Liver (tissue), 9 donors: ENCODE measurements around the gene PIEZO2. TPM values are rescaled to one million over a fixed set of nuclear protein-coding genes. Genes with fewer than 3 reads are reported as not detected.

Experiments used
- DNase-seq: peaks from one replicate; pipeline ENCODE4 v3.0.0-alpha.2; 2017; ENCODE audit warnings: low spot score
- H3K27ac ChIP-seq, 2 donors: one replicate each; pipeline ENCODE4 v1.7.0; 2013; ENCODE audit warnings: inconsistent platforms in 2 of 2, low read length in 2 of 2, control low read depth in 1 of 2, low read depth in 1 of 2, mild to moderate bottlenecking in 1 of 2
- H3K27me3 ChIP-seq, 4 donors: one replicate each; pipeline versions ENCODE4 v1.6.1 to v1.7.0; 2013; ENCODE audit warnings: low read length in 3 of 4, inconsistent platforms in 1 of 4, mild to moderate bottlenecking in 1 of 4, moderate library complexity in 1 of 4; ENCODE audit not compliant: control insufficient read depth in 4 of 4, insufficient read depth in 4 of 4
- H3K36me3 ChIP-seq, 4 donors: one replicate each; pipeline versions ENCODE4 v1.6.1 to v1.7.0; 2013; ENCODE audit warnings: low read length in 3 of 4, mild to moderate bottlenecking in 3 of 4, low read depth in 1 of 4, moderate library complexity in 1 of 4; ENCODE audit not compliant: control insufficient read depth in 4 of 4, insufficient read depth in 3 of 4
- H3K4me1 ChIP-seq, 4 donors: one replicate each; pipeline versions ENCODE4 v1.6.1 to v1.7.0; 2013; ENCODE audit warnings: low read length in 3 of 4, mild to moderate bottlenecking in 3 of 4, moderate library complexity in 1 of 4; ENCODE audit not compliant: control insufficient read depth in 4 of 4, insufficient read depth in 4 of 4
- H3K4me3 ChIP-seq, 3 donors: one replicate each; pipeline versions ENCODE4 v1.6.1 to v1.7.0; 2013; ENCODE audit warnings: low read length in 3 of 3, control low read depth in 1 of 3, low read depth in 1 of 3, mild to moderate bottlenecking in 1 of 3
- H3K9ac ChIP-seq, 2 donors: one replicate each; pipeline ENCODE4 v1.7.0; 2013; ENCODE audit warnings: low read length in 2 of 2, mild to moderate bottlenecking in 2 of 2, moderate library complexity in 2 of 2, control low read depth in 1 of 2, low read depth in 1 of 2
- H3K9me3 ChIP-seq, 4 donors: one replicate each; pipeline versions ENCODE4 v1.6.1 to v1.7.0; 2013; ENCODE audit warnings: low read length in 3 of 4; ENCODE audit not compliant: control insufficient read depth in 4 of 4
- EGR1 ChIP-seq, 2 donors: IDR thresholded peaks; 2 replicates each; pipeline ENCODE4 v1.6.1; 2016 to 2018; ENCODE audit warnings: antibody characterized with exemption in 2 of 2, low read depth in 2 of 2
- HNF4A ChIP-seq, 2 donors: conservative IDR thresholded peaks; 2 replicates each; pipeline ENCODE4 v1.6.1; 2016; ENCODE audit warnings: antibody characterized with exemption in 2 of 2, mild to moderate bottlenecking in 2 of 2
- HNF4G ChIP-seq: IDR thresholded peaks from 2 replicates; pipeline ENCODE4 v1.6.1; 2016; ENCODE audit warnings: antibody characterized with exemption
- NR2F2 ChIP-seq: IDR thresholded peaks from 2 replicates; pipeline ENCODE4 v1.6.1; 2016; ENCODE audit warnings: antibody characterized with exemption
- RAD21 ChIP-seq, 2 donors: IDR thresholded peaks; 2 replicates each; pipeline ENCODE4 v1.6.1; 2016; ENCODE audit warnings: antibody characterized with exemption in 2 of 2, mild to moderate bottlenecking in 2 of 2
- RXRA ChIP-seq, 2 donors: IDR thresholded peaks; 2 replicates each; pipeline ENCODE4 v1.6.1; 2017 to 2018; ENCODE audit warnings: antibody characterized with exemption in 2 of 2, mild to moderate bottlenecking in 1 of 2
- SP1 ChIP-seq: IDR thresholded peaks from 2 replicates; pipeline ENCODE4 v1.6.1; 2018; ENCODE audit warnings: antibody characterized with exemption, mild to moderate bottlenecking
- TAF1 ChIP-seq: conservative IDR thresholded peaks from 2 replicates; pipeline ENCODE4 v1.6.1; 2016; ENCODE audit warnings: antibody characterized with exemption, mild to moderate bottlenecking
- YY1 ChIP-seq: IDR thresholded peaks from 2 replicates; pipeline ENCODE4 v1.6.1; 2016; ENCODE audit warnings: antibody characterized with exemption, mild to moderate bottlenecking
- WGBS: extraction: QIAGEN DNeasy Blood & Tissue Kit; methylation state at CpG from one replicate; pipeline ENCODE4 v1.1.7; 2013; 5-methylcytosine and 5-hydroxymethylcytosine counted together
- polyA plus RNA-seq, 2 donors: library from polyadenylated mRNA; stranded (reverse) in 1 of 2; unstranded in 1 of 2; fragments of 200-250 nt in 1 of 2; fragments of >200 nt in 1 of 2; fragmentation: Nextera tagmentation in 1 of 2; extraction: Ambion mirVana in 1 of 2; gene quantifications; one replicate each; pipeline versions ENCODE4 v1.2.1 to v1.2.3, GENCODE V29; 2013 to 2015
- total RNA-seq, 2 donors: library from RNA; depleted of rRNA; stranded (reverse); fragments of >200 nt; gene quantifications; one replicate each; pipeline ENCODE4 v1.2.3, GENCODE V29; 2014
- TF ChIP-seq, protein P1 (sequence below): IDR thresholded peaks from 2 replicates; pipeline ENCODE4 v1.6.1; 2016; ENCODE audit warnings: antibody characterized with exemption
- TF ChIP-seq, protein P2 (sequence below): IDR thresholded peaks from 2 replicates; pipeline ENCODE4 v1.6.1; 2016; ENCODE audit warnings: antibody characterized with exemption
- TF ChIP-seq, protein P3 (sequence below): IDR thresholded peaks from 2 replicates; pipeline ENCODE4 v1.6.1; 2016; ENCODE audit warnings: antibody characterized with exemption
- donor health status: healthy.
- donor health status: healthy.
- donor health status: healthy.
- donor health status: healthy.
- donor health status: healthy.

PIEZO2 gene
- total and polyA plus RNA-seq, 4 donors, result 1.1 to 12.3 (median 4.8) TPM

DNA sequence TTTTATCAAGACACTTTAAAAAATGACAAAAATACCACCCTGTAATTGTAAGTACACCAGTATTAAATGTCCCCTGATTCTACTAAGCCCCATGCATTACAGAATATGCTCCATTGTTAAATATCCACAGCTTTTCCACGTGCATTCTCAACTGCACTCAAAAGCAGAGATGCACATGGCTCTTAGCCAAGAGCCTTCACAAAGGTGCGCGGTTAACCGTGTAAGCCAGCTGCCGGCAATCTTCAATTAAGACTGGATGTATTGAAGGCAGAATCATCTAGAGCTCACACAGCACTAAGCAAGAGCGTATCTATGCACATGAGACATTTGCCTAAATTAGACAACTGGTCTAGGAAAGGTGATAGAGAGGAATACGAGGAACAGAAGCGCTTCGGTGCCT lies 345.2 kb downstream of the PIEZO2 start (continued):
- TF ChIP-seq YY1 (no peak), HNF4G (no peak), TAF1 (no peak), EGR1 (IDR thresholded peaks at IDR 0.05; ENCODE audit: low read depth in 2 of 2) (no peak), SP1 (no peak)

DNA sequence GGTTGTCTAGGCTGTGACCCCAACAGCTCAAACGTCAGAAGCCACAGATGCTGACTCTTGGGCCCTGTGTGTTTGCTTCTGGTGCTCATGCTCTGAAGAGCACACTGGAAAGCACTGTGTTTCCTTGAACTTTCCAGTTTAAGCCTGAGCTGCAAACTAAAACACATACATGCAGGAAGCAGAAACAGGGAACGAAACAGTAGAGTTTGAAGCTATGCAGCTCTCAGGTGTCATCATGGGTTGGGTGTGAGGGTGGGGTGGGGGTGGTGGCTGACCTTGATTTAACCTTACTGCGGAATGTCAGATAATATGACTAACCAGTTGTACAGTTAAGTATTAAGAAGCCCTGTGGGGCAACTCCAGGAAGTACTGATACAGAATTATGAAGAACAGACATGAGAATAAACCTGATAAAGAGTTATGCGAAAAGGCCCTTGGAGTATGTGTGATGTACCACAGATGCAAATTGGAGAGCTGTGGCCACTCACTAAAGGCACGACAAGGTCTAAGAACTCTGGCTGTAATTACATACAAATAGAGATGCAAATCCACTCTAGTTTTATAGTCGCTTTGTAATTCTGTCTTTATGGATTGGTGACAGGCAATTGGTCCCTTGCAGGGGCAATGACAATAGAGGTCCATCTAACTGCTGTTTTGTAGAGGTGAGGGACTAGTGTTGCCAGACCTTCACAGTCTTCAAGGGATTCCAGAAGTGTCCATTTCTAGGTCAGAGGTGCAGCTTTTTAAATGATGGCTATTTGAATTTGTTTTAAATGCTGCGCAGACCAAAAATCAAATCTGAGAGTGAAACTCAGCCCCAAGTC lies 350.4 kb downstream of the PIEZO2 start:
- DNase-seq, result no peak
- H3K9me3 ChIP-seq, result no peaks in the 10 kb centered on the region
- WGBS, result 72% methylated on average over 7 of the region's 7 CpGs
- no peak overlapping the region for H3K9ac ChIP-seq
- H3K27me3 ChIP-seq, result no peaks in the 10 kb centered on the region
- H3K4me3 ChIP-seq, result no peak overlapping the region
- peaks cover 0 to 12% (median 3%) of the 10 kb centered on the region in 4 donors for H3K36me3 ChIP-seq
- peaks cover 0 to 5% (median under 1%) of the 10 kb centered on the region in 4 donors for H3K4me1 ChIP-seq
- no peak overlapping the region for H3K27ac ChIP-seq
- TF ChIP-seq, protein P1, sequence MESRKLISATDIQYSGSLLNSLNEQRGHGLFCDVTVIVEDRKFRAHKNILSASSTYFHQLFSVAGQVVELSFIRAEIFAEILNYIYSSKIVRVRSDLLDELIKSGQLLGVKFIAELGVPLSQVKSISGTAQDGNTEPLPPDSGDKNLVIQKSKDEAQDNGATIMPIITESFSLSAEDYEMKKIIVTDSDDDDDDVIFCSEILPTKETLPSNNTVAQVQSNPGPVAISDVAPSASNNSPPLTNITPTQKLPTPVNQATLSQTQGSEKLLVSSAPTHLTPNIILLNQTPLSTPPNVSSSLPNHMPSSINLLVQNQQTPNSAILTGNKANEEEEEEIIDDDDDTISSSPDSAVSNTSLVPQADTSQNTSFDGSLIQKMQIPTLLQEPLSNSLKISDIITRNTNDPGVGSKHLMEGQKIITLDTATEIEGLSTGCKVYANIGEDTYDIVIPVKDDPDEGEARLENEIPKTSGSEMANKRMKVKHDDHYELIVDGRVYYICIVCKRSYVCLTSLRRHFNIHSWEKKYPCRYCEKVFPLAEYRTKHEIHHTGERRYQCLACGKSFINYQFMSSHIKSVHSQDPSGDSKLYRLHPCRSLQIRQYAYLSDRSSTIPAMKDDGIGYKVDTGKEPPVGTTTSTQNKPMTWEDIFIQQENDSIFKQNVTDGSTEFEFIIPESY, result no peak
- TF ChIP-seq HNF4A (conservative IDR thresholded peaks at IDR 0.05), result no peak

DNA sequence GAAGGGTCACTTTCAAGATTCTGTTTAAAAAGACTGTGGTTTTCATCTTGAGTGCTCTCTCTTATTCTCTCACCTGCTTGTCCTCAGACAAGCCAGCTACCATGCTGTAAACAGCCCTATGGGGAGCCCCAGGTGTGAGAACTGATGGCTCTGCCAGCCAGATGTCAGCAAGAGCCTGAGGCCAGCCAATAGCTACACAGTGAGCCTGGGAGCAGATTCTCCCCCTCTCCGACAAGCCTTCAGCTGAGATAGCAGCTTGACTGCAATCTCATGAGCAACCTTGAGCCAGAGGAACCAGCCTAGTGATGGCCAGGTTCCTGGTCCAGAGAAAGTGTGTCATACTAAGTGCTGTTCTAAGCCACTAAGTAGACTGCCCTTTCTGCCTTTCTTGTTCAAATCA lies 351.5 kb downstream of the PIEZO2 start:
- Histone ChIP-seq H3K27ac (no peak overlapping the region), H3K36me3 (peaks cover 0 to 9% (median 3%) of the 10 kb centered on the region in 4 donors), H3K9ac (no peak overlapping the region), H3K27me3 (no peaks in the 10 kb centered on the region), H3K9me3 (no peaks in the 10 kb centered on the region), H3K4me3 (no peak overlapping the region), H3K4me1 (peaks cover 0 to 5% (median under 1%) of the 10 kb centered on the region in 4 donors)
- WGBS, result 98% methylated on average over 1 of the region's 1 CpG
- no peak for TF ChIP-seq EGR1 (IDR thresholded peaks at IDR 0.05; ENCODE audit: low read depth in 2 of 2)
- no peak for TF ChIP-seq HNF4G
- TF ChIP-seq, protein P2, sequence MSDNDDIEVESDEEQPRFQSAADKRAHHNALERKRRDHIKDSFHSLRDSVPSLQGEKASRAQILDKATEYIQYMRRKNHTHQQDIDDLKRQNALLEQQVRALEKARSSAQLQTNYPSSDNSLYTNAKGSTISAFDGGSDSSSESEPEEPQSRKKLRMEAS, result no peak
- no peak for TF ChIP-seq RXRA (IDR thresholded peaks at IDR 0.05)
- no peak for DNase-seq

DNA sequence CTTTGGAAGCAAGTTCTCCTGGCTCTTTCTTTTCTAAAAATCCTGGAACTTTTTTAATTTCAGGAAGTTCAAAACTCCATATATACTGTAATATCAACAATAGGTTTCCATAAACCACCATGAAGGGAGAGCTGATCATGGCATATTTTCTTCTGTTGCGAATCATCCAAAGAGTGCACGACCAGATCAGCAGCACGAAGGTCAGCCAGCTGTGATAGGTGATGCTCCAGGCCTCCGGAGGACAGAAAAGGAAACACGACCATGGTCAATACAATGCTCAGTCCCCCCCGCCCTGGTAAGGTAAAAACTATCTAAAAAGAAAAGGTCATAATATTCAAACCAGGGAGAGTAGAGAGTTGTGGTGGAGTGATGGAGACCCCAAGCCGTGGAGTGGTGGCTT lies 354.6 kb downstream of the PIEZO2 start:
- no peak overlapping the region for H3K27ac ChIP-seq
- no peak overlapping the region for H3K9ac ChIP-seq
- H3K9me3 ChIP-seq, result no peaks in the 10 kb centered on the region
- peaks cover 0 to 5% (median 2%) of the 10 kb centered on the region in 4 donors for H3K36me3 ChIP-seq
- TF ChIP-seq NR2F2, result no peak
- TF ChIP-seq, protein P3, sequence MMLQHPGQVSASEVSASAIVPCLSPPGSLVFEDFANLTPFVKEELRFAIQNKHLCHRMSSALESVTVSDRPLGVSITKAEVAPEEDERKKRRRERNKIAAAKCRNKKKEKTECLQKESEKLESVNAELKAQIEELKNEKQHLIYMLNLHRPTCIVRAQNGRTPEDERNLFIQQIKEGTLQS, result no peak
- TF ChIP-seq RAD21 (IDR thresholded peaks at IDR 0.05), result no peak
- DNase-seq, result no peak
- no peaks in the 10 kb centered on the region for H3K27me3 ChIP-seq
- H3K4me3 ChIP-seq, result no peak overlapping the region
- WGBS, result 77% methylated on average over 7 of the region's 7 CpGs
- peaks cover 0 to 5% (median under 1%) of the 10 kb centered on the region in 4 donors for H3K4me1 ChIP-seq
